HCT116 (cell line): ENCODE results near the gene CA12. TPM values are rescaled to one million over a fixed set of nuclear protein-coding genes. Genes with fewer than 3 reads are reported as not detected.

Experiments
- ATAC-seq: fragments of 200-7000 bp; cut with Tn5 transposase; 2 replicates; pipeline ENCODE4 v1.9.1; 2020; ENCODE audit warnings: mild to moderate bottlenecking, moderate library complexity
- BruUV-seq: library from RNA; stranded (reverse); fragments of 400-500 nt; replicated peaks from 2 replicates; lab custom pipeline; 2021; lab: Mats Ljungman, UMichigan
- CTCF ChIA-PET: fragments of 300-600 bp; sonication (Branson Sonifier 250); formaldehyde crosslinking; loops from one replicate; lab custom pipeline; 2021; ENCODE audit warnings: antibody characterized with exemption; lab: Charles Lee
- POLR2A ChIA-PET: fragments of 300-600, 350-600 bp; sonication (Branson Sonifier 250); formaldehyde crosslinking; loops from one replicate; lab custom pipeline; 2021; ENCODE audit warnings: antibody characterized with exemption; lab: Charles Lee
- RAD21 ChIA-PET, 2 experiments: fragments of 300-600 bp; sonication (Branson Sonifier 250); formaldehyde crosslinking; loops; one replicate each; lab custom pipeline; 2023; ENCODE audit warnings: low total read pairs in 2 of 2; ENCODE audit not compliant: uncharacterized antibody in 2 of 2, unreplicated experiment in 2 of 2, low non-redundant PET in 1 of 2; lab: Charles Lee
- DNase-seq: peaks from one replicate; pipeline ENCODE4 v3.0.0-alpha.2; 2010; ENCODE audit warnings: low read depth, low spot score
- H2AFZ ChIP-seq: fragments of 200-600 bp; shearing (Covaris generic), sonication (generic); 2 replicates; pipeline ENCODE4 v1.6.1; 2017; ENCODE audit warnings: low read depth, mixed run types, mixed read lengths, antibody characterized with exemption, low read length; ENCODE audit not compliant: poor library complexity, severe bottlenecking
- H3K27ac ChIP-seq: 2 replicates; pipeline ENCODE4 v1.5.1; 2012; ENCODE audit warnings: low read depth, low read length
- H3K27me3 ChIP-seq: fragments of 200-600 bp; sonication (generic); 2 replicates; pipeline ENCODE4 v1.6.1; 2016; ENCODE audit warnings: mixed run types, low read length, mixed read lengths; ENCODE audit not compliant: insufficient read depth
- H3K36me3 ChIP-seq, 2 experiments: fragments of 200-500 bp in 1 of 2; fragments of 200-600 bp in 1 of 2; sonication (Bioruptor generic) in 1 of 2; sonication (generic) in 1 of 2; 2 replicates each; pipeline versions ENCODE4 v1.5.1 to v1.6.1; 2014 to 2016; ENCODE audit warnings: low read length in 2 of 2, inconsistent platforms in 1 of 2, mixed read lengths in 1 of 2, mixed run types in 1 of 2; ENCODE audit not compliant: insufficient read depth in 2 of 2, control insufficient read depth in 1 of 2
- H3K4me1 ChIP-seq, 2 experiments: fragments of 200-600 bp in 1 of 2; sonication (generic) in 1 of 2; 2 replicates each; pipeline versions ENCODE4 v1.5.1 to v1.6.1; 2012 to 2017; ENCODE audit warnings: low read length in 2 of 2, inconsistent platforms in 1 of 2, mild to moderate bottlenecking in 1 of 2, mixed read lengths in 1 of 2, mixed run types in 1 of 2, moderate library complexity in 1 of 2; ENCODE audit not compliant: insufficient read depth in 2 of 2, control insufficient read depth in 1 of 2
- H3K4me2 ChIP-seq: fragments of 200-600 bp; sonication (generic); 2 replicates; pipeline ENCODE4 v1.6.1; 2017; ENCODE audit warnings: mixed run types, low read length, mixed read lengths
- H3K4me3 ChIP-seq, 2 experiments: fragments of 200-600 bp in 1 of 2; sonication (generic) in 1 of 2; replicated peaks in 1 of 2; 2 replicates each; pipeline ENCODE4 v1.5.1; 2011 to 2016; ENCODE audit warnings: low read length in 2 of 2, control low read depth in 1 of 2, low read depth in 1 of 2, mild to moderate bottlenecking in 1 of 2, mixed read lengths in 1 of 2, mixed run types in 1 of 2
- H3K79me2 ChIP-seq: fragments of 200-600 bp; sonication (generic); 2 replicates; pipeline ENCODE4 v1.6.1; 2017; ENCODE audit warnings: mild to moderate bottlenecking, mixed run types, low read length, moderate library complexity, mixed read lengths; ENCODE audit not compliant: insufficient read depth
- H3K9ac ChIP-seq: fragments of 200-600 bp; sonication (generic); 2 replicates; pipeline ENCODE4 v1.6.1; 2016; ENCODE audit warnings: low read length, mixed read lengths
- H3K9me2 ChIP-seq: fragments of 200-600 bp; sonication (generic), shearing (Covaris generic); 2 replicates; pipeline ENCODE4 v1.6.1; 2017; ENCODE audit warnings: mixed run types, mild to moderate bottlenecking, moderate library complexity; ENCODE audit not compliant: insufficient read depth
- H3K9me3 ChIP-seq, 2 experiments: fragments of 200-500 bp in 1 of 2; fragments of 200-600 bp in 1 of 2; sonication (Bioruptor generic) in 1 of 2; sonication (generic) in 1 of 2; 2 replicates each; pipeline ENCODE4 v1.6.1; 2014 to 2017; ENCODE audit warnings: low read length in 2 of 2, mixed read lengths in 2 of 2, inconsistent platforms in 1 of 2, low read depth in 1 of 2, mild to moderate bottlenecking in 1 of 2, mixed run types in 1 of 2, moderate library complexity in 1 of 2; ENCODE audit not compliant: control insufficient read depth in 1 of 2, insufficient read depth in 1 of 2
- H4K20me1 ChIP-seq: fragments of 200-600 bp; sonication (generic), shearing (Covaris generic); 2 replicates; pipeline ENCODE4 v1.6.1; 2017; ENCODE audit warnings: mixed run types, mild to moderate bottlenecking, moderate library complexity; ENCODE audit not compliant: insufficient read depth
- CBX3 ChIP-seq: IDR thresholded peaks from 2 replicates; pipeline ENCODE4 v1.6.1; 2012; ENCODE audit warnings: low read depth
- POLR2AphosphoS5 ChIP-seq: IDR thresholded peaks from 2 replicates; pipeline ENCODE4 v1.6.1; 2011; ENCODE audit warnings: mild to moderate bottlenecking, low read depth, low read length, moderate library complexity
- RAD21 ChIP-seq: IDR thresholded peaks from 2 replicates; pipeline ENCODE4 v1.6.1; 2012; ENCODE audit warnings: low read depth, mild to moderate bottlenecking
- SRF ChIP-seq: IDR thresholded peaks from 2 replicates; pipeline ENCODE4 v1.6.1; 2012; ENCODE audit warnings: low read depth
- ZNF274 ChIP-seq: fragments of 200-500 bp; sonication (Bioruptor generic); IDR thresholded peaks from 2 replicates; pipeline ENCODE4 v1.6.1; 2014; ENCODE audit warnings: mild to moderate bottlenecking, low read depth, low read length, inconsistent platforms
- intact Hi-C: fragments of 100-400 bp; cut with micrococcal nuclease; formaldehyde crosslinking; loops from 2 replicates; pipeline ENCODE4 v1.10.0; 2022
- total RNA-seq: library from RNA; stranded (reverse); gene quantifications from one replicate; pipeline ENCODE4 v1.2.1, GENCODE V29; 2021; ENCODE audit not compliant: unreplicated experiment
- TF ChIP-seq, protein P1 (sequence below): IDR thresholded peaks from 2 replicates; pipeline ENCODE4 v1.6.1; 2012; ENCODE audit warnings: low read depth
- TF ChIP-seq, protein P2 (sequence below): IDR thresholded peaks from 2 replicates; pipeline ENCODE4 v1.6.1; 2012
- TF ChIP-seq, protein P3 (sequence below), 3 experiments: fragments of 200-600 bp in 1 of 3; sonication (generic) in 1 of 3; IDR thresholded peaks in 2 of 3; conservative IDR thresholded peaks in 1 of 3; 2 replicates each; pipeline ENCODE4 v1.5.1; 2012 to 2017; ENCODE audit warnings: low read depth in 2 of 3, low read length in 2 of 3, antibody characterized with exemption in 1 of 3, borderline replicate concordance in 1 of 3, control low read depth in 1 of 3, mild to moderate bottlenecking in 1 of 3, mixed read lengths in 1 of 3, mixed run types in 1 of 3, moderate library complexity in 1 of 3; ENCODE audit not compliant: insufficient read depth in 1 of 3

CA12 gene
- total RNA-seq, 1 experiment from 2014 or later: 1.8 TPM

DNA sequence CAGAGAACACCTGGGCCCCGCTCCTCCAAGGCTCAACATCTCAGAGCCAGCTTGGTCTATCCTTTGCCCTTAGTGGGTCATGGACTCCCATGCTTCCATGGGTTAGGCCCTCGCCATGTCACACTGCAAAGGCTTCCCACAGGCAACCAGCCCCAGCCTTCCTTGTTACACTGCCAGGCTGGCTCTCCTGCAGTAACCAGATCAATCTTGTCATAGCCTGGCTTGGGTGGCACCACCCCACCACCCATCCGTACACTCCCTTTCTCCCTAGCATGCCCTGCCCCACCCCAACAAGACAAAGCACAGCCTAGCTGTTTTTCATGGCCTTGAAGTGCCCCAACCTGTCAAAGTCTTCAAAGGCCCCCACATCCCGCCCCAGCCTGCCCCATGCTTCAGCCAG is 30.5 kb downstream of the CA12 start:
- CTCF ChIA-PET: no interaction called here
- no peak for DNase-seq
- no peaks in the 10 kb centered on the region for H3K4me1 ChIP-seq
- intact Hi-C loops: no loop called here
- no peak overlapping the region for H3K4me3 ChIP-seq
- no peaks in the 10 kb centered on the region for H3K79me2 ChIP-seq
- TF ChIP-seq POLR2AphosphoS5 (no peak), SRF (no peak)
- H3K27me3 ChIP-seq: no peaks in the 10 kb centered on the region
- no peaks in the 10 kb centered on the region for H3K9me2 ChIP-seq
- RAD21 ChIA-PET: no interaction called here
- no peak overlapping the region for H3K9ac ChIP-seq
- no peak overlapping the region for H2AFZ ChIP-seq
- no peaks in the 10 kb centered on the region for H4K20me1 ChIP-seq
- no peak for ATAC-seq
- no peaks in the 10 kb centered on the region for H3K9me3 ChIP-seq
- POLR2A ChIA-PET: no interaction called here
- no peak overlapping the region for H3K27ac ChIP-seq
- no TSS peak for BruUV-seq
- H3K36me3 ChIP-seq: no peaks in the 10 kb centered on the region
- no peak overlapping the region for H3K4me2 ChIP-seq

DNA sequence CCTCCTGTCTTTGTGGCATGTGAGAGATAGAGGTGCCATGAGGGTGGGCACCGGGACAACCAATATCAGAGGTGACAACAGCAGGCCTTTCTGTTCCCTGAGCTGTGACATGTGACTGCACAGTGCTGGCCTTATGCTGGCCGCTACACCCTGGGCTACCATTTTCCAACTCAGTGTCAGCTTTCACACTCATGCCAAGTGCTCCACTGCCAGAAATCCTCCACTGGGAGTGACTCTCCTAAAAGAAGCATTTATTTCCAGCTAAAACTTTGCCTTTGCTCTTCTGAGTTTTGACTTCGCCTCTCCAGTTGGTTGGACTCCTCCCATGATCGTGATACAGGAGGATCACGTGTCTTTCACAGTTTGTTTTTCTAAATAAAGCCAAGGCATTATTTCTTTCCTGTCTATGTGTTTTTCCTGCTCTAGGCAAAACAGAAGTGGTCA is 31.4 kb downstream of the CA12 start:
- Histone ChIP-seq H3K4me1 (no peaks in the 10 kb centered on the region), H3K27ac (no peak overlapping the region), H3K4me3 (no peak overlapping the region), H3K9me3 (no peaks in the 10 kb centered on the region), H3K36me3 (no peaks in the 10 kb centered on the region), H3K27me3 (no peaks in the 10 kb centered on the region), H3K4me2 (no peak overlapping the region), H3K79me2 (no peaks in the 10 kb centered on the region), H4K20me1 (no peaks in the 10 kb centered on the region), H3K9ac (no peak overlapping the region), H3K9me2 (no peaks in the 10 kb centered on the region), H2AFZ (no peak overlapping the region)
- TF ChIP-seq CBX3 (no peak), RAD21 (no peak)
- intact Hi-C loops: no loop called here
- CTCF ChIA-PET: no interaction called here
- DNase-seq (no peak), ATAC-seq (no peak)
- POLR2A ChIA-PET: no interaction called here
- RAD21 ChIA-PET: no interaction called here
- BruUV-seq: no TSS peak

DNA sequence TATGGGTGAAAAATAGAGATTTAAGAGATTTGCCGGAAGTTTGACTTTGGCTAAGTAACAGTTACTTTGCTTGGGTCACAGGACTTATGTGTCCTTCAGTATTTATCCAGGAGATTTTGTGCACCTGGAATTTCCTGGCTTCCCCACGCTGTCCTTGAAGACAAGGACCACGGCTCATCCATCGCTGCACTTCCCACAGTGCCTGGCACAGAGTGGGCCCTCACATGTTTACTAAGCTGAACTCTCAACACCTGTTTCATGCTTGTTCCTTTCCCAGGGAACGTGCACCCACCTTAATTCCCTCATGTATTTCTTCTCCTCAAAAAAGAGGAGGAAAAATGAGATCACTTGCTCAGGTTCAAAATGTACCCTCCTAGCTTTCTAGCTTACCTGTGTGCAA is 32.0 kb downstream of the CA12 start:
- Histone ChIP-seq H3K4me1 (no peaks in the 10 kb centered on the region), H3K9me3 (no peaks in the 10 kb centered on the region), H3K27ac (no peak overlapping the region), H2AFZ (no peak overlapping the region), H3K36me3 (no peaks in the 10 kb centered on the region), H3K4me3 (no peak overlapping the region), H3K9ac (no peak overlapping the region), H3K79me2 (no peaks in the 10 kb centered on the region), H4K20me1 (no peaks in the 10 kb centered on the region), H3K4me2 (no peak overlapping the region), H3K27me3 (no peaks in the 10 kb centered on the region), H3K9me2 (no peaks in the 10 kb centered on the region)
- CTCF ChIA-PET: no interaction called here
- no peak for ATAC-seq
- RAD21 ChIA-PET: no interaction called here
- intact Hi-C loops: no loop called here
- no peak for DNase-seq
- POLR2A ChIA-PET: no interaction called here
- no TSS peak for BruUV-seq
- TF ChIP-seq POLR2AphosphoS5 (no peak), ZNF274 (no peak), CBX3 (no peak)
- TF ChIP-seq, protein P1, sequence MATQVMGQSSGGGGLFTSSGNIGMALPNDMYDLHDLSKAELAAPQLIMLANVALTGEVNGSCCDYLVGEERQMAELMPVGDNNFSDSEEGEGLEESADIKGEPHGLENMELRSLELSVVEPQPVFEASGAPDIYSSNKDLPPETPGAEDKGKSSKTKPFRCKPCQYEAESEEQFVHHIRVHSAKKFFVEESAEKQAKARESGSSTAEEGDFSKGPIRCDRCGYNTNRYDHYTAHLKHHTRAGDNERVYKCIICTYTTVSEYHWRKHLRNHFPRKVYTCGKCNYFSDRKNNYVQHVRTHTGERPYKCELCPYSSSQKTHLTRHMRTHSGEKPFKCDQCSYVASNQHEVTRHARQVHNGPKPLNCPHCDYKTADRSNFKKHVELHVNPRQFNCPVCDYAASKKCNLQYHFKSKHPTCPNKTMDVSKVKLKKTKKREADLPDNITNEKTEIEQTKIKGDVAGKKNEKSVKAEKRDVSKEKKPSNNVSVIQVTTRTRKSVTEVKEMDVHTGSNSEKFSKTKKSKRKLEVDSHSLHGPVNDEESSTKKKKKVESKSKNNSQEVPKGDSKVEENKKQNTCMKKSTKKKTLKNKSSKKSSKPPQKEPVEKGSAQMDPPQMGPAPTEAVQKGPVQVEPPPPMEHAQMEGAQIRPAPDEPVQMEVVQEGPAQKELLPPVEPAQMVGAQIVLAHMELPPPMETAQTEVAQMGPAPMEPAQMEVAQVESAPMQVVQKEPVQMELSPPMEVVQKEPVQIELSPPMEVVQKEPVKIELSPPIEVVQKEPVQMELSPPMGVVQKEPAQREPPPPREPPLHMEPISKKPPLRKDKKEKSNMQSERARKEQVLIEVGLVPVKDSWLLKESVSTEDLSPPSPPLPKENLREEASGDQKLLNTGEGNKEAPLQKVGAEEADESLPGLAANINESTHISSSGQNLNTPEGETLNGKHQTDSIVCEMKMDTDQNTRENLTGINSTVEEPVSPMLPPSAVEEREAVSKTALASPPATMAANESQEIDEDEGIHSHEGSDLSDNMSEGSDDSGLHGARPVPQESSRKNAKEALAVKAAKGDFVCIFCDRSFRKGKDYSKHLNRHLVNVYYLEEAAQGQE: no peak
- TF ChIP-seq, protein P2, sequence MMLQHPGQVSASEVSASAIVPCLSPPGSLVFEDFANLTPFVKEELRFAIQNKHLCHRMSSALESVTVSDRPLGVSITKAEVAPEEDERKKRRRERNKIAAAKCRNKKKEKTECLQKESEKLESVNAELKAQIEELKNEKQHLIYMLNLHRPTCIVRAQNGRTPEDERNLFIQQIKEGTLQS: no peak
- TF ChIP-seq, protein P3, sequence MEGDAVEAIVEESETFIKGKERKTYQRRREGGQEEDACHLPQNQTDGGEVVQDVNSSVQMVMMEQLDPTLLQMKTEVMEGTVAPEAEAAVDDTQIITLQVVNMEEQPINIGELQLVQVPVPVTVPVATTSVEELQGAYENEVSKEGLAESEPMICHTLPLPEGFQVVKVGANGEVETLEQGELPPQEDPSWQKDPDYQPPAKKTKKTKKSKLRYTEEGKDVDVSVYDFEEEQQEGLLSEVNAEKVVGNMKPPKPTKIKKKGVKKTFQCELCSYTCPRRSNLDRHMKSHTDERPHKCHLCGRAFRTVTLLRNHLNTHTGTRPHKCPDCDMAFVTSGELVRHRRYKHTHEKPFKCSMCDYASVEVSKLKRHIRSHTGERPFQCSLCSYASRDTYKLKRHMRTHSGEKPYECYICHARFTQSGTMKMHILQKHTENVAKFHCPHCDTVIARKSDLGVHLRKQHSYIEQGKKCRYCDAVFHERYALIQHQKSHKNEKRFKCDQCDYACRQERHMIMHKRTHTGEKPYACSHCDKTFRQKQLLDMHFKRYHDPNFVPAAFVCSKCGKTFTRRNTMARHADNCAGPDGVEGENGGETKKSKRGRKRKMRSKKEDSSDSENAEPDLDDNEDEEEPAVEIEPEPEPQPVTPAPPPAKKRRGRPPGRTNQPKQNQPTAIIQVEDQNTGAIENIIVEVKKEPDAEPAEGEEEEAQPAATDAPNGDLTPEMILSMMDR (IDR thresholded peaks at IDR 0.05 in 2 of 3, conservative IDR thresholded peaks at IDR 0.05 in 1 of 3; ENCODE audit: borderline replicate concordance in 1 of 3, insufficient read depth in 1 of 3, low read depth in 2 of 3, low read length in 2 of 3): no peak
